HG03469 (cell line): Measurements from ENCODE around the gene SYDE1.

Experiments used
- ATAC-seq: cut with Tn5 transposase; IDR thresholded peaks from one replicate; pipeline ENCODE4 v1.9.1; 2021; ENCODE audit warnings: mild to moderate bottlenecking, moderate library complexity, moderate number of reproducible peaks; ENCODE audit not compliant: unreplicated experiment

The SYDE1 gene

DNA sequence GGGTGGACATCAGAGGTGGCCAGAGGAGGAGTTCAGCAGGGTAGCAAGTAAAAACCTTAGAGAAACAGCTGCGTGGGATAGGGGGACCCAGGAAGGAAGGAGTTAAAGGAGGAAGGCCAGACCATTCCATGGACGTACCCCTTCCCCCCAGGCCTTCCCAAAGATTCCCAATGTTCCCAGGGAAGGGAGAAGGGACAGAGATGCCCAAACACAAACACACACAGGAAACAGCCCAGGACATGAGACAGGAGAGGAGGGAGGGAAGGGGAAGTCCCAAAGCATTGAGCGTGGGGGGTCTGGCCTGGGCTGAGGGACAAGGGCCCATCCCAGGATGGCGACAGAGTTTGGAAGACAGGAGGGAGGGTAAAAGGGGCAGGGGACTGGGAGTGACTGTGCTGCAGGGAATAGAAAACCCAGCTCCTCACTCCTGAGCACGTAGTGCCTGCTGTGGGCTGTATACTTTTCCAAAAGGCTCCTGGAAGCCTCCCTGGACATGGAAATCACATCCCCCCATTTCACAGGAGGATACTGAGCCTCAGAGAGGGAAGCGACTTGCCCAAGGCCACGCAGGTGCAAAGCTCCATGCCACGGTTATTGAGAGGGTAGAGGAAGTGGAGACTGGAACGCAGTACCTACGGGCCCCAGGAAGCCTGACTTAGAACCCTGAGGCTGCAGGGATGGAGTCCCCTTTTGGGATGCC lies 1.1 kb downstream of the SYDE1 start:
- ATAC-seq = no peak

DNA sequence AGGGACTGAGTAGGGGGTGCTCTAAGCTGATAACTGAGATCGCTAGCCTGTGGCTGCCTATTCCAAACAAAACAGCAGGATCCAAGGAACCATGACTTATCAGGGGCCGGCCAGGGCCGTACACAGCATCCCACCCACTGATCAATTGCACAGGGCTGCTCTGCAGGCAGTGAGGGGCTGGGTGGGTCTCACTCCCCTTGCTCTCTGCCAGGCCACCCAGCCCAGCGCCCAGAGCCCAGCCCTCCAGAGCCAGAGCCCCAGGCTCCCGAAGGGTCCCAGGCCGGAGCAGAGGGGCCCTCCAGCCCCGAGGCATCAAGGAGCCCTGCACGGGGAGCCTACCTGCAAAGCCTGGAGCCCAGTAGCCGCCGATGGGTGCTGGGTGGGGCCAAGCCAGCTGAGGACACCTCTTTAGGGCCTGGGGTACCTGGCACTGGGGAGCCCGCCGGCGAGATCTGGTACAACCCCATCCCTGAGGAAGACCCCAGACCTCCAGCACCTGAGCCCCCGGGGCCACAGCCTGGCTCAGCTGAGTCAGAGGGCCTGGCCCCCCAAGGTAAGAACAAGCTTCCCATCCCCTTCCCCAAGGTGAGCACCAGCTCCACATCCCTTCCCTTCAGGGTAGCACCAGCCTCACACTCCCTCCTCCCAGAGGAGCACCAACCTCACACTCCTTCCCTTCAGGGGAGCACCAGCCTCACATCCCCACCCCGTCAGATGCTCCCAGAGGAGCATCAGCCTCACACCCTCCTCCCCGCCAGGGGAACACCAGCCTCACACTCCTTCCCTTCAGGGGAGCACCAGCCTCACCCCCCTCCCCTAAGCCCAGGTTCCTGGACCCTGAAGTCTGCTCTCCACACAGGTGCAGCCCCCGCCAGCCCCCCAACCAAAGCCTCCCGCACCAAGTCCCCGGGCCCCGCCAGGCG lies 1.9 kb downstream of the SYDE1 start:
- ATAC-seq = no peak

DNA sequence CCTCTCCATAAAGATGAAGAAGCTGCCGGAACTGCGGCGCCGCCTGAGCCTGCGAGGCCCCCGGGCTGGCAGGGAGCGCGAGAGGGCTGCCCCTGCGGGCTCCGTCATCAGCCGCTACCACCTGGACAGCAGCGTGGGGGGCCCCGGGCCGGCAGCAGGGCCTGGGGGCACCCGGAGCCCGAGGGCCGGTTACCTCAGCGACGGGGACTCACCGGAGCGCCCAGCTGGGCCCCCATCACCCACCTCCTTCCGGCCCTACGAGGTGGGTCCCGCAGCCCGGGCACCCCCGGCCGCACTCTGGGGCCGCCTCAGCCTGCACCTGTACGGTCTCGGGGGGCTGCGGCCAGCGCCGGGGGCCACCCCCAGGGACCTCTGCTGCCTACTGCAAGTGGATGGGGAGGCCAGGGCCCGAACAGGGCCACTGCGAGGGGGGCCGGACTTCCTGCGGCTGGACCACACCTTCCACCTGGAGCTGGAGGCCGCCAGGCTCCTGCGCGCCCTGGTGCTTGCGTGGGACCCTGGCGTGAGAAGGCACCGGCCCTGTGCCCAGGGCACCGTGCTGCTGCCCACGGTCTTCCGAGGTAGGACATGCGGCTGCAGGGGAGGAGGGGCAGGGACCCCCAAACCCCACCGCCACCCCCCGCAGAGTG lies 2.7 kb downstream of the SYDE1 start:
- ATAC-seq = no peak

DNA sequence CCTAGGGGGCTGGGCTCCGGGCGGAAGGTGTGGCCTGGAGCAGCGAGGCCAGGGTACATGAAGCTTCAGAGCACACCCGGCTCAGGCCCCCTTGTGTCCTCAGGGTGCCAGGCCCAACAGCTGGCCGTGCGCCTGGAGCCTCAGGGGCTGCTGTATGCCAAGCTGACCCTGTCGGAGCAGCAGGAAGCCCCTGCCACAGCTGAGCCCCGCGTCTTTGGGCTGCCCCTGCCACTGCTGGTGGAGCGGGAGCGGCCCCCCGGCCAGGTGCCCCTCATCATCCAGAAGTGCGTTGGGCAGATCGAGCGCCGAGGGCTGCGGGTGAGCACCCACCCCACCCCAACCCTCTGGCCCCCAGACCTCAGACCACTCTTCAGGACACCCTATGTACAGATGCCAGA lies 3.2 kb downstream of the SYDE1 start:
- ATAC-seq = no peak

GRCh38 chr19:15111758-15112157 lies 4.6 kb downstream of the SYDE1 start:
- ATAC-seq = no peak

DNA sequence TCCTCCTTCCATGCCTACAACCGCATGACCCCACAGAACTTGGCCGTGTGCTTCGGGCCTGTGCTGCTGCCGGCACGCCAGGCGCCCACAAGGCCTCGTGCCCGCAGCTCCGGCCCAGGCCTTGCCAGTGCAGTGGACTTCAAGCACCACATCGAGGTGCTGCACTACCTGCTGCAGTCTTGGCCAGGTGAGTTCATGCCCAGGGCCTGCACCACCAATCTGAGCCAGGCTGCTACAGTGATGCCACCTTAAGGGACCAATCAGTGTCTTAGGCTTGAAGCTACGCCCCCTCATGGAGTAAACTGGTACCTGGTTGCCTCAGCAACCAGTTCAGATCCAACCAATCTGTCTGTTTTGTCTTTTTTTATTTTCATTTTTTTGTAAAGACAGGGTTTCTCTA lies 5.2 kb downstream of the SYDE1 start:
- no peak for ATAC-seq

GRCh38 chr19:15113245-15114152 lies 6.3 kb downstream of the SYDE1 start:
- ATAC-seq = no peak

GRCh38 chr19:15114153-15114540 lies 6.9 kb downstream of the SYDE1 start:
- no peak for ATAC-seq

DNA sequence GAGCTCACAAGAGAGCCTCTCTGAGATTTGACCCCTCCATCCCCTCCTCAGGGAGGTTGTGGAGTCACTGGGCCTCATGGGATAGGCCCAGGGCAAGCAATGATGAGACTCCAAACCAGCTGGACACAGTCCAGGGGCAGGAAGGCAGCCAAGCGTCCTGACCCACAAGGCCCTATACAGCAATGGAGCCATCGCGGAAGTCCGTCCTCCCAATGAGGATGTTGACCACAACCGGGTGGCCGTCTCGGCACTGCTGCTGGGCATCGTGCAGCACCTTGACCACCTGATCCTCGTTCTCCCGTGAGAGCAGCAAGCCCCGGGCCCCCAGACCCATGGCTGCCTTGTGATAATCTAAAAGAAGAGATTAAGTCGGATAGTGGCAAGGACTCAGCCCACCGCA lies 7.9 kb downstream of the SYDE1 start:
- no peak for ATAC-seq

DNA sequence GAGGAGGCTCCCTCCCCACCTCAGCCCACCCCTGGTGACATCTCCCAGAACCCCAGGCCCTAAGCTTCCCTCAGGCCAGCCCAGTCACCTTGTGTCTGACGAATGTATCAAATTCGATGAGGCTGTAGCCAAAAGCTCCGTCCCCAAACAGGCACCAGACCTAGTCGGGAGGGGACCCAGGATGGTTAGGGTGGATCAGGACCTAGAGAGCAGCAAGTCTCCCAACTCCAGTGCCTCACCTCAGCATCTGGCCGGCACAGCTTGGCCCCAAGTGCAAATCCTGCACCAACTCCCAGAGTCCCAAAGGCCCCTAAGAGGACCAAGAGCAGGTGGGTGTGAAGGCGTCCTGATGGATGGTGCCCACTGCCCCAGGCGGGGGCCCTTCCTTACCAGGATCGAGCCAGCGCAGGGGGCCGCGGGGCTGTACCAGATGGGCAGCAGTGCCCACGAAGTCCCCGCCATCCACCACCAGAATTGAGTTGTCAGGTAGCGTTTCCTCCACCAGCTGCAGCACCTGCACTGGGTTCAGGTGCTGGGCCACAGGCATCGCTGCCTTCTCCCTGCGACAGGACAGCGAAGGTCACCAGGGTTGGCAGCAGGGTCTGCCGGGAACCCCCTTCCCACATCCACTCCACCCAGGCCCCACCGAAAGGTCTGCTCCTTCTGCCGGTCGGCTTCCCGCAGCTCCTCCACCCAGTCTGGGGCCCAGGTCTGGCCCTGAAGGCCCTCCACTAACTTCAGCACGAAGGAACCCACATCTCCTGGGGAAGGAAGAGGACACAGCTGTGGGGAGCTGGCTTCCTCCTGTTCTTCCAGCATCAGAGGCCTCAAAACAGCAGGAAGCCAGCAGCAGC lies 8.8 kb downstream of the SYDE1 start:
- no peak for ATAC-seq

DNA sequence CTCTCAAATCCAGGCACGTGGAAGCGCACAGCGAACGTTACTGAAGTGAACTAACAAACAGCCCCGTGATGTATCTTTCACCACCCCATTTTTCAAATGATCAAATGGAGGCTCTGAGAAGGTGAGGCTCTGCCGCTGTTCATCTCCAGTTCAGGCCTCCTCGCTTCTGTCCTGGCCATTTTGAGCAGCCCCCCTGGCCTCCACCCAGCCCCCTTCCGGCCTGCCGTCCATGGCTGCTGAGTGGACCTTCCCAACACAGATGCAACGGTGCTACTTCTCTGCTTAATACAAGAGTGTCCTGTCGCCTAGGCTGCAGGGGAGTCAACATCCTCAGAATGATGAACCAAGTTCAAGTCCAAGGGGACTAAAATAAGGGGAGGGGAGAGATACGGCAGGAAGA lies 9.7 kb downstream of the SYDE1 start:
- no peak for ATAC-seq

- no peak for ATAC-seq
These were observed 11.0 kb downstream of the SYDE1 start for GRCh38 chr19:15118248-15118647.

DNA sequence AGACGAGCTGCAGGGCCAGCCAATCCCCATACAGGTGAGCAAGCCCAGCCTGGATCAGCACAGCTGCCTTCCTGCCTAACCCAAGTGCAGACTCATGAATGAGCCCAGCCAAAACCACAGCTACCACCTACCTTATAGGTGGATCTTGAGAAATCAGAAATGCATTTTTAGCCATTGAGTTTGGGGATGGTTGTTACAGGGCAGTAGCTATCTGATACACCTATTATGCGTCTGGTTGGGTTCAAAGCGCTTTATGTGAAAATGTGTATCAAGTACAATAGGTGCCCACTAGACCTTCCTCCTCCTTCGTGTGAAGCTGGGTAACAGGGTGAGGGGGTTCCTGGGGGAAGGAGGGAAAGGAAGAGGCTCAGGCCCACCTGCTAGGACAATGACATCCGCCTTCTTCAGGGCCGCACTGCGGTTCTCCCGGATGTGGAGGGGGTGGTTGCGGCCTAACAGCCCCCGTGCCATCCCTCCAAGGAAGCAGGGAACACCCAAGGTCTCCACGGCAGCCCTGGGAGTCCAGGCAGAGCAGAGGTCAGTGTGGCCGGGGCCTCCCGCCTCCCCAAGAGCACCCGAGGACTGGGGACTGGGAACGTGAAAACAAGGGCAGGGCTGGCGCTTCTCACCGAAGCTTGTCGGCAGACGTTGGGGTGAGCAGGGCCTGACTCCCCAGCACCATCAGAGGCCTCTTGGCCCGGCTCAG lies 11.7 kb downstream of the SYDE1 start:
- ATAC-seq = no peak

DNA sequence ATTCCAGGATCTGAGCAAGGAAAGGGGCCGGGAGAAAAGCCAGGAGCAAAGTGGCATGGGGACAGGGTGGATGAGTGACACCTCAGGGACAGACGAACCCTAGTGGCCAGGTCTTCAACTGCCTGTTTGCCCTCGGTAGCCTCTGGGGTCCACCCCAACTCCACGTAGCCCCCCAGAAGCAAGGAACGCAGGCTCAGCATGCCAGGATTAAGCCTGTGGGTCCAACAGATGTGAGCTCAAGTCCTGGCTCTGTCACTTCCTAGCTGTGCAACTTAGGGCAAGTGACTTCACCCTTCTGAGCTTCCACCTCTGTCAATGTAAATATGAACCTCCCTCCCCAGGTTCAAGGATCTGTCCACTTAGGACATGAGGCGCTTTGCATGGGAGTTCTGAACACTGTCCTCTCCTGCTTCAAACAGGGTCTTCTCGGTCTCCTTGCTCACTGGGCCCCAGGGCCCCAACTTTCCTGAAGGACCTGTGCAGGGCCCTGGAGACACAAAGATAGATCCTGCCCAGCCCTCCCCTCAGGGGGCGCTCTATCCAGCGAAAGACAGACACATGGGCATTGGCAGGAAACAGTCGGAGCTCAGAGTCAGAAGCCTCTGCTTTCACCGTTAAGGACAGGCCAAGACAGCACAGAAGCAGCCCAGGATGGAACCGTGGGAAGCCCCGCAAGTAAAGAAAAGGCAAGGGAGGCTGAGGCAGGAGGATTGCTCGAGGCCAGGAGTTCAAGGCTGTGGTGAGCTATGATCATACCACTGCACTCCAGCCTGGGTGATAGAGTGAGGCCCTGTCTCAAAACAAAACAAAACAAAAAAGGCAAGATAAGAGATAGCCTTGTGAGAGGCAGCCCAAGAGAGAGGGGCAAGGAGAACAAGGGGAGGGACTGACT lies 13.2 kb downstream of the SYDE1 start:
- ATAC-seq = no peak

GRCh38 chr19:15122331-15123030 lies 15.3 kb downstream of the SYDE1 start:
- ATAC-seq = no peak

GRCh38 chr19:15123031-15123890 lies 16.1 kb downstream of the SYDE1 start:
- ATAC-seq = no peak

DNA sequence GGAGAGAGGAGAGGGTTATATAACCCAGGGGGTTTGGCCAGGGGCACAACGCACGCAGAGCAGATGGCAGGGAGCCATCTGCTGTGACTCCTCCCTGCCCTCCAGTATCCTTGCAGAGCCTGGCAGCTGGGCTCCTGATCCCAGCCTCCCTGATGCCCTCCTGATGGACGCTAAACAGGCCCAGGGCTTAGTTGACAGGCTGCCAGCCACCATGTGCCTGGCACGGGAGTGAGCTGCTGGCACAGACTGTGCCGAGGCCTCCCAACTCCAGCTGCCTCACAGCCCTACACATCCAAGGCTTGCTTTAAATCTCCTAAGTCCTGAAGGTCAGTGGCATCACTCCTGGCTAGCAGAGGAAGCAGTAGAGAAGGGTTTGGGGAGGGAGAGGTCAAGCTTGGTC lies 16.7 kb downstream of the SYDE1 start:
- no peak for ATAC-seq
